IMR-90 (cell line): Measurements from ENCODE around the gene WNT6. TPM values are rescaled to one million over a fixed set of nuclear protein-coding genes. Genes with fewer than 3 reads are reported as not detected.

Experiments
- ATAC-seq: fragments of 200-7000 bp; cut with Tn5 transposase; 2 replicates; pipeline ENCODE4 v1.9.1; 2020; ENCODE audit warnings: low read depth, mild to moderate bottlenecking, moderate library complexity
- BruUV-seq: library from RNA; stranded (reverse); fragments of 400-500 nt; replicated peaks from 2 replicates; lab custom pipeline; 2021; lab: Mats Ljungman, UMichigan
- CTCF ChIA-PET: fragments of 300-600 bp; formaldehyde crosslinking; extraction: SDS; loops from one replicate; lab custom pipeline; 2021; ENCODE audit warnings: antibody characterized with exemption; lab: Yijun Ruan, JAX
- POLR2A ChIA-PET: fragments of 300-600 bp; sonication (Branson Sonifier 250); formaldehyde crosslinking; loops from one replicate; lab custom pipeline; 2022; ENCODE audit warnings: antibody characterized with exemption; ENCODE audit not compliant: unreplicated experiment; lab: Charles Lee
- DNase-seq: peaks from one replicate; pipeline ENCODE4 v3.0.0; 2013
- H2AFZ ChIP-seq: replicated peaks from 2 replicates; pipeline ENCODE3; 2013; ENCODE audit warnings: low read length, mild to moderate bottlenecking; ENCODE audit not compliant: poor library complexity
- H2AK5ac ChIP-seq: 2 replicates; pipeline ENCODE4 v1.6.1; 2013; ENCODE audit warnings: low read depth, low read length, inconsistent platforms
- H2AK9ac ChIP-seq: replicated peaks from 2 replicates; pipeline ENCODE3; 2013; ENCODE audit warnings: mild to moderate bottlenecking, low read depth, low read length, moderate library complexity; ENCODE audit not compliant: poor library complexity
- H2BK120ac ChIP-seq: 2 replicates; pipeline ENCODE4 v1.6.1; 2013; ENCODE audit warnings: low read depth, low read length, inconsistent platforms
- H2BK15ac ChIP-seq: 3 replicates; pipeline ENCODE4 v1.6.1; 2013; ENCODE audit warnings: low read depth, low read length, inconsistent platforms
- H2BK20ac ChIP-seq: 2 replicates; pipeline ENCODE4 v1.6.1; 2013; ENCODE audit warnings: low read depth, mild to moderate bottlenecking, inconsistent platforms, low read length, moderate library complexity
- H2BK5ac ChIP-seq: 2 replicates; pipeline ENCODE4 v1.6.1; 2013; ENCODE audit warnings: mild to moderate bottlenecking, low read depth, low read length, inconsistent platforms; ENCODE audit not compliant: poor library complexity, severe bottlenecking
- H3K14ac ChIP-seq: replicated peaks from 2 replicates; pipeline ENCODE4 v1.6.1; 2013; ENCODE audit warnings: low read depth, low read length, inconsistent platforms
- H3K18ac ChIP-seq: 2 replicates; pipeline ENCODE4 v1.6.1; 2013; ENCODE audit warnings: low read depth, low read length, control low read depth
- H3K23ac ChIP-seq: 2 replicates; pipeline ENCODE4 v1.6.1; 2013; ENCODE audit warnings: low read depth, low read length, inconsistent platforms
- H3K27ac ChIP-seq: 2 replicates; pipeline ENCODE4 v1.5.1; 2013; ENCODE audit warnings: mild to moderate bottlenecking, control low read depth, low read length; ENCODE audit not compliant: insufficient read depth
- H3K27me3 ChIP-seq: 2 replicates; pipeline ENCODE4 v1.6.1; 2013; ENCODE audit warnings: low read length; ENCODE audit not compliant: control insufficient read depth, insufficient read depth
- H3K36me3 ChIP-seq: 2 replicates; pipeline ENCODE4 v1.6.1; 2013; ENCODE audit warnings: low read length, mixed read lengths; ENCODE audit not compliant: control insufficient read depth, insufficient read depth
- H3K4ac ChIP-seq: 2 replicates; pipeline ENCODE4 v1.6.1; 2013; ENCODE audit warnings: low read depth, low read length, inconsistent platforms
- H3K4me1 ChIP-seq: 2 replicates; pipeline ENCODE4 v1.6.1; 2013; ENCODE audit warnings: low read length, mixed read lengths; ENCODE audit not compliant: control insufficient read depth, insufficient read depth
- H3K4me2 ChIP-seq: 2 replicates; pipeline ENCODE4 v1.6.1; 2013; ENCODE audit warnings: low read depth, mild to moderate bottlenecking, control low read depth, low read length, moderate library complexity
- H3K4me3 ChIP-seq: 2 replicates; pipeline ENCODE4 v1.5.1; 2013; ENCODE audit warnings: low read depth, mild to moderate bottlenecking, control low read depth, low read length, moderate library complexity; ENCODE audit not compliant: insufficient read depth
- H3K56ac ChIP-seq: 2 replicates; pipeline ENCODE4 v1.6.1; 2013; ENCODE audit warnings: low read length, inconsistent platforms; ENCODE audit not compliant: insufficient read depth; ENCODE audit errors: extremely low read depth
- H3K79me1 ChIP-seq, 2 experiments: 2 replicates each; pipeline ENCODE4 v1.6.1; 2013; ENCODE audit warnings: low read length in 2 of 2, inconsistent platforms in 1 of 2, low read depth in 1 of 2
- H3K9ac ChIP-seq: 2 replicates; pipeline ENCODE4 v1.6.1; 2013; ENCODE audit warnings: low read depth, low read length, control low read depth
- H3K9me1 ChIP-seq: 2 replicates; pipeline ENCODE4 v1.6.1; 2013; ENCODE audit warnings: low read length, inconsistent platforms; ENCODE audit not compliant: insufficient read depth
- H3K9me3 ChIP-seq: 2 replicates; pipeline ENCODE4 v1.6.1; 2013; ENCODE audit warnings: low read length; ENCODE audit not compliant: control insufficient read depth, insufficient read depth
- H4K20me1 ChIP-seq: 2 replicates; pipeline ENCODE4 v1.6.1; 2013; ENCODE audit warnings: low read length, inconsistent platforms; ENCODE audit not compliant: insufficient read depth
- H4K5ac ChIP-seq: 2 replicates; pipeline ENCODE4 v1.6.1; 2013; ENCODE audit warnings: mild to moderate bottlenecking, low read depth, low read length, control low read depth
- H4K8ac ChIP-seq, 2 experiments: 2 replicates each; pipeline ENCODE4 v1.6.1; 2013; ENCODE audit warnings: low read depth in 2 of 2, low read length in 2 of 2, control low read depth in 1 of 2, inconsistent platforms in 1 of 2
- H4K91ac ChIP-seq: 2 replicates; pipeline ENCODE4 v1.6.1; 2013; ENCODE audit warnings: low read depth, low read length, inconsistent platforms; ENCODE audit not compliant: insufficient read depth
- BHLHE40 ChIP-seq: fragments of 150-350 bp; IDR thresholded peaks from 2 replicates; pipeline ENCODE4 v1.6.1; 2016; ENCODE audit warnings: mild to moderate bottlenecking, low read depth, low read length
- FOS ChIP-seq: fragments of 150-350 bp; IDR thresholded peaks from 2 replicates; pipeline ENCODE4 v1.6.1; 2016; ENCODE audit warnings: low read depth, low read length
- POLR2A ChIP-seq: IDR thresholded peaks from 2 replicates; pipeline ENCODE4 v1.6.1; 2012; ENCODE audit warnings: mild to moderate bottlenecking, low read depth, low read length
- RAD21 ChIP-seq: IDR thresholded peaks from 2 replicates; pipeline ENCODE4 v1.6.1; 2012; ENCODE audit warnings: low read length, improper control_type of control experiment
- RCOR1 ChIP-seq: IDR thresholded peaks from 2 replicates; pipeline ENCODE4 v1.6.1; 2012; ENCODE audit warnings: mild to moderate bottlenecking, low read length, improper control_type of control experiment; ENCODE audit not compliant: insufficient replicate concordance
- RFX5 ChIP-seq: IDR thresholded peaks from 2 replicates; pipeline ENCODE4 v1.8.0; 2012; ENCODE audit warnings: low read depth, mild to moderate bottlenecking, low read length, moderate library complexity
- SMC3 ChIP-seq: fragments of 150-350 bp; IDR thresholded peaks from 2 replicates; pipeline ENCODE4 v1.6.1; 2016; ENCODE audit warnings: low read depth, mild to moderate bottlenecking, antibody characterized with exemption, low read length, moderate library complexity
- WGBS, 2 experiments: methylation state at CpG; one replicate each; pipeline versions ENCODE4 v1.1.5 to v1.1.7; 2013; ENCODE audit warnings: missing lambda C conversion rate in 2 of 2; ENCODE audit not compliant: insufficient read length in 1 of 2; ENCODE audit errors: extremely low coverage in 2 of 2; 5-methylcytosine and 5-hydroxymethylcytosine counted together
- dilution Hi-C: fragments of 300-500 bp; cut with HindIII; formaldehyde crosslinking; loops from one replicate; pipeline ENCODE4 v1.14.3; 2018; ENCODE audit warnings: low sequenced_read_pairs; ENCODE audit not compliant: unreplicated experiment
- in situ Hi-C: fragments of 300-500 bp; cut with MboI; formaldehyde crosslinking; loops from 3 replicates; pipeline ENCODE4 v1.14.3; 2019; ENCODE audit warnings: low sequenced_read_pairs, inconsistent platforms, mixed read lengths
- intact Hi-C: fragments of 100-400 bp; cut with micrococcal nuclease; formaldehyde crosslinking; loops from 2 replicates; pipeline ENCODE4 v1.10.0; 2022
- polyA plus RNA-seq, 3 experiments: library from polyadenylated mRNA; depleted of rRNA; stranded (reverse); fragments of >200 nt; gene quantifications; 2 replicates each; pipeline ENCODE4 v1.2.3, GENCODE V29; 2012; ENCODE audit warnings: low replicate concordance in 1 of 3
- total RNA-seq: library from RNA; depleted of rRNA; stranded (reverse); fragments of >200 nt; gene quantifications from 2 replicates; pipeline ENCODE4 v1.2.3, GENCODE V29; 2012
- TF ChIP-seq, protein P1 (sequence below): conservative IDR thresholded peaks from 2 replicates; pipeline ENCODE4 v1.5.1; 2012; ENCODE audit warnings: mild to moderate bottlenecking, low read depth, low read length, improper control_type of control experiment
- TF ChIP-seq, protein P2 (sequence below): fragments of 150-350 bp; IDR thresholded peaks from 2 replicates; pipeline ENCODE4 v1.6.1; 2016; ENCODE audit warnings: low read depth, mild to moderate bottlenecking, low read length, moderate library complexity, borderline replicate concordance

The WNT6 gene
- total and polyA plus RNA-seq, 2 of the 4 experiments (the other 2 are of a cell fraction): not detected

DNA sequence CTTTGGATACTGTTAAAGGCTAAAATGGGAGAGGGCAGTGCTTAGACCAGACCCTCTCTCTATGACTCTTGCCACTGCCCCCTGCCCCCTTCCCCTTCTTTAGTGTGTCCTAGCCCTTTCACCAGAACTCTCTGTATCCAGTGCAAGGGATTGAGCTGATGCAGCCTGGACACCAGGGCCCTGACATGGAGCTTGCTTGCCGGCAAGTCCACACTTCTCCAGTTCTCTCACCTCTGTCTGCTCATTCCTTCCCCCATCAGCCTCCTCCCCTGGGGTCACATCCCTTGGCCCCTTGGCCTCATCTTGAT lies 1.5 kb upstream of the WNT6 start:
- dilution Hi-C loops: no loop called here
- Histone ChIP-seq H3K18ac (no peak overlapping the region), H3K23ac (no peak overlapping the region), H3K4me1 (peaks cover 5% of the 10 kb centered on the region; the same call in 1 of the 2 replicates), H3K56ac (no peak overlapping the region), H3K79me1 (no peaks in the 10 kb centered on the region), H2AK9ac (no peak overlapping the region), H2AK5ac (no peak overlapping the region), H2BK120ac (no peak overlapping the region), H3K9me1 (no peaks in the 10 kb centered on the region), H3K36me3 (no peaks in the 10 kb centered on the region), H4K8ac (no peak overlapping the region), H3K9ac (no peak overlapping the region), H3K4ac (no peak overlapping the region), H3K14ac (no peak overlapping the region), H2AFZ (no peak overlapping the region), H4K91ac (no peak overlapping the region), H3K27ac (no peak overlapping the region), H3K9me3 (peaks cover 4% of the 10 kb centered on the region; the same call in 1 of the 2 replicates), H4K20me1 (no peaks in the 10 kb centered on the region; the same call in 1 of the 2 replicates), H3K4me2 (no peak overlapping the region), H2BK20ac (no peak overlapping the region), H3K4me3 (no peak overlapping the region), H3K27me3 (peaks cover 86% of the 10 kb centered on the region), H2BK15ac (no peak overlapping the region), H4K5ac (no peak overlapping the region), H2BK5ac (no peak overlapping the region)
- POLR2A ChIA-PET: no interaction called here
- WGBS, 2 experiments: 17% methylated on average over 1 of the region's 1 CpG; no CpG with 5 or more reads in 1 of the 2 experiments
- DNase-seq: no peak
- in situ Hi-C loops: no loop called here
- BruUV-seq: no TSS peak
- intact Hi-C loops: no loop called here
- CTCF ChIA-PET: no interaction called here
- TF ChIP-seq RFX5 (no peak), BHLHE40 (no peak), POLR2A (no peak), RAD21 (no peak), SMC3 (no peak), FOS (no peak), RCOR1 (no peak)
- TF ChIP-seq, protein P1, sequence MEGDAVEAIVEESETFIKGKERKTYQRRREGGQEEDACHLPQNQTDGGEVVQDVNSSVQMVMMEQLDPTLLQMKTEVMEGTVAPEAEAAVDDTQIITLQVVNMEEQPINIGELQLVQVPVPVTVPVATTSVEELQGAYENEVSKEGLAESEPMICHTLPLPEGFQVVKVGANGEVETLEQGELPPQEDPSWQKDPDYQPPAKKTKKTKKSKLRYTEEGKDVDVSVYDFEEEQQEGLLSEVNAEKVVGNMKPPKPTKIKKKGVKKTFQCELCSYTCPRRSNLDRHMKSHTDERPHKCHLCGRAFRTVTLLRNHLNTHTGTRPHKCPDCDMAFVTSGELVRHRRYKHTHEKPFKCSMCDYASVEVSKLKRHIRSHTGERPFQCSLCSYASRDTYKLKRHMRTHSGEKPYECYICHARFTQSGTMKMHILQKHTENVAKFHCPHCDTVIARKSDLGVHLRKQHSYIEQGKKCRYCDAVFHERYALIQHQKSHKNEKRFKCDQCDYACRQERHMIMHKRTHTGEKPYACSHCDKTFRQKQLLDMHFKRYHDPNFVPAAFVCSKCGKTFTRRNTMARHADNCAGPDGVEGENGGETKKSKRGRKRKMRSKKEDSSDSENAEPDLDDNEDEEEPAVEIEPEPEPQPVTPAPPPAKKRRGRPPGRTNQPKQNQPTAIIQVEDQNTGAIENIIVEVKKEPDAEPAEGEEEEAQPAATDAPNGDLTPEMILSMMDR: no peak
- TF ChIP-seq, protein P2, sequence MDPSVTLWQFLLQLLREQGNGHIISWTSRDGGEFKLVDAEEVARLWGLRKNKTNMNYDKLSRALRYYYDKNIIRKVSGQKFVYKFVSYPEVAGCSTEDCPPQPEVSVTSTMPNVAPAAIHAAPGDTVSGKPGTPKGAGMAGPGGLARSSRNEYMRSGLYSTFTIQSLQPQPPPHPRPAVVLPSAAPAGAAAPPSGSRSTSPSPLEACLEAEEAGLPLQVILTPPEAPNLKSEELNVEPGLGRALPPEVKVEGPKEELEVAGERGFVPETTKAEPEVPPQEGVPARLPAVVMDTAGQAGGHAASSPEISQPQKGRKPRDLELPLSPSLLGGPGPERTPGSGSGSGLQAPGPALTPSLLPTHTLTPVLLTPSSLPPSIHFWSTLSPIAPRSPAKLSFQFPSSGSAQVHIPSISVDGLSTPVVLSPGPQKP: no peak
- ATAC-seq: no peak
